ENCODE data around the gene ZSCAN23. TPM values are rescaled to one million over a fixed set of nuclear protein-coding genes. Genes with fewer than 3 reads are reported as not detected.

Gene ZSCAN23
- polyA plus RNA-seq, 1 of the 3 experiments (the other 2 are of a cell fraction) = 2.1 TPM

- Histone ChIP-seq H3K27me3 (ENCODE audit: insufficient read depth) (peaks cover 8% of the 10 kb centered on the region; the same call in 1 of the 2 replicates), H4K20me1 (ENCODE audit: insufficient read depth) (no peaks in the 10 kb centered on the region), H3K9ac (no peak overlapping the region), H3K9me3 (no peaks in the 10 kb centered on the region), H3K4me2 (no peak overlapping the region), H3K4me3 (ENCODE audit: low read depth in 2 of 2, low read length in 1 of 2) (no peak overlapping the region), H3K27ac (ENCODE audit: low read depth in 2 of 2, low read length in 1 of 2) (no peak overlapping the region), H2AFZ (ENCODE audit: low read depth) (no peak overlapping the region), H3K79me2 (ENCODE audit: insufficient read depth) (no peaks in the 10 kb centered on the region), H3K9me2 (no peaks in the 10 kb centered on the region), H3F3A (replicated peaks; ENCODE audit: insufficient read depth) (peaks cover 5% of the 10 kb centered on the region), H3K4me1 (ENCODE audit: control insufficient read depth in 1 of 2, insufficient read depth in 2 of 2, low read depth in 1 of 2, low read length in 1 of 2) (no peaks in the 10 kb centered on the region; a peak in 2 of 4 replicates), H3K36me3 (replicated peaks in 1 of 2; ENCODE audit: control insufficient read depth in 1 of 2, insufficient read depth in 2 of 2, low read length in 1 of 2) (no peaks in the 10 kb centered on the region)
- no peak for DNase-seq
- POLR2A ChIA-PET = no interaction called here
- CTCF ChIA-PET = interaction anchor here (1.0 to 1.7 kb wide), 4 partner anchors 9 to 196 kb away, joined by 3 to 5 read pairs (median 3); no protein-coding TSS in a partner anchor
- TF ChIP-seq GABPA (IDR thresholded peaks at IDR 0.05; ENCODE audit: low read depth) (no peak), YY1 (IDR thresholded peaks at IDR 0.05; ENCODE audit: low read depth) (no peak)
- TF ChIP-seq, protein P1, sequence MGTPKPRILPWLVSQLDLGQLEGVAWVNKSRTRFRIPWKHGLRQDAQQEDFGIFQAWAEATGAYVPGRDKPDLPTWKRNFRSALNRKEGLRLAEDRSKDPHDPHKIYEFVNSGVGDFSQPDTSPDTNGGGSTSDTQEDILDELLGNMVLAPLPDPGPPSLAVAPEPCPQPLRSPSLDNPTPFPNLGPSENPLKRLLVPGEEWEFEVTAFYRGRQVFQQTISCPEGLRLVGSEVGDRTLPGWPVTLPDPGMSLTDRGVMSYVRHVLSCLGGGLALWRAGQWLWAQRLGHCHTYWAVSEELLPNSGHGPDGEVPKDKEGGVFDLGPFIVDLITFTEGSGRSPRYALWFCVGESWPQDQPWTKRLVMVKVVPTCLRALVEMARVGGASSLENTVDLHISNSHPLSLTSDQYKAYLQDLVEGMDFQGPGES (IDR thresholded peaks at IDR 0.05; ENCODE audit: low read depth, low read length) = no peak
- 14% methylated on average over 3 of the region's 3 CpGs for WGBS (ENCODE audit: low lambda C conversion rate)
Observed at GRCh38 chr6:28486988-28487742, 43.9 kb upstream of the ZSCAN23 start.

DNA sequence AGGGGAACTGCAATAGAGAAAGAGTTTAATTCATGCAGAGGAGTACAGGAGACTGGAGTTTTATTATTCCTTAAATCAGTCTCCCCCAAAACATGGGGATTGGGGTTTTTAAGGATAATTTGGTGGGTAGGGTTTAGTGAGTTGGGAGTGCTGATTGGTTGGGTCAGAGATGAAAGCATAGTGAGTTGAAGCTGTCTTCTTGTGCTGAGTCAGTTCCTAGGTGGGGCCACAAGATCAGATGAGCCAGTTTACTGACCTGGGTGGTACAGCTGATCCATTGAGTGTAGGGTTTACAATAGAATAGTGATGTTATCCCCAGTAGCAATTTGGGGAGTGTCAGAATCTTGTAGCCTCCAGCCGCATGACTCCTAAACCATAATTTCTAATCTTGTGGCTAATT lies 43.2 kb upstream of the ZSCAN23 start:
- no peak overlapping the region for H3K9ac ChIP-seq
- H3K9me2 ChIP-seq = no peaks in the 10 kb centered on the region
- peaks cover 5% of the 10 kb centered on the region for H3F3A ChIP-seq (replicated peaks; ENCODE audit: insufficient read depth)
- no peaks in the 10 kb centered on the region for H3K9me3 ChIP-seq
- peaks cover 14% of the 10 kb centered on the region; the same call in 1 of the 2 replicates for H3K27me3 ChIP-seq (ENCODE audit: insufficient read depth)
- TF ChIP-seq RAD21 (IDR thresholded peaks at IDR 0.05; ENCODE audit: low read length) = no peak
- no peak for TF ChIP-seq GATA2 (CRISPR knock-in tag; IDR thresholded peaks at IDR 0.05)
- no peak for TF ChIP-seq YY1 (IDR thresholded peaks at IDR 0.05; ENCODE audit: low read depth)
- no peak for TF ChIP-seq RFX5 (IDR thresholded peaks at IDR 0.05; ENCODE audit: low read length)
- TF ChIP-seq, protein P2, sequence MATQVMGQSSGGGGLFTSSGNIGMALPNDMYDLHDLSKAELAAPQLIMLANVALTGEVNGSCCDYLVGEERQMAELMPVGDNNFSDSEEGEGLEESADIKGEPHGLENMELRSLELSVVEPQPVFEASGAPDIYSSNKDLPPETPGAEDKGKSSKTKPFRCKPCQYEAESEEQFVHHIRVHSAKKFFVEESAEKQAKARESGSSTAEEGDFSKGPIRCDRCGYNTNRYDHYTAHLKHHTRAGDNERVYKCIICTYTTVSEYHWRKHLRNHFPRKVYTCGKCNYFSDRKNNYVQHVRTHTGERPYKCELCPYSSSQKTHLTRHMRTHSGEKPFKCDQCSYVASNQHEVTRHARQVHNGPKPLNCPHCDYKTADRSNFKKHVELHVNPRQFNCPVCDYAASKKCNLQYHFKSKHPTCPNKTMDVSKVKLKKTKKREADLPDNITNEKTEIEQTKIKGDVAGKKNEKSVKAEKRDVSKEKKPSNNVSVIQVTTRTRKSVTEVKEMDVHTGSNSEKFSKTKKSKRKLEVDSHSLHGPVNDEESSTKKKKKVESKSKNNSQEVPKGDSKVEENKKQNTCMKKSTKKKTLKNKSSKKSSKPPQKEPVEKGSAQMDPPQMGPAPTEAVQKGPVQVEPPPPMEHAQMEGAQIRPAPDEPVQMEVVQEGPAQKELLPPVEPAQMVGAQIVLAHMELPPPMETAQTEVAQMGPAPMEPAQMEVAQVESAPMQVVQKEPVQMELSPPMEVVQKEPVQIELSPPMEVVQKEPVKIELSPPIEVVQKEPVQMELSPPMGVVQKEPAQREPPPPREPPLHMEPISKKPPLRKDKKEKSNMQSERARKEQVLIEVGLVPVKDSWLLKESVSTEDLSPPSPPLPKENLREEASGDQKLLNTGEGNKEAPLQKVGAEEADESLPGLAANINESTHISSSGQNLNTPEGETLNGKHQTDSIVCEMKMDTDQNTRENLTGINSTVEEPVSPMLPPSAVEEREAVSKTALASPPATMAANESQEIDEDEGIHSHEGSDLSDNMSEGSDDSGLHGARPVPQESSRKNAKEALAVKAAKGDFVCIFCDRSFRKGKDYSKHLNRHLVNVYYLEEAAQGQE (IDR thresholded peaks at IDR 0.05; ENCODE audit: low read depth, low read length) = no peak
- TF ChIP-seq JUND (IDR thresholded peaks at IDR 0.05) = no peak
- no peak for TF ChIP-seq EP300 (IDR thresholded peaks at IDR 0.05; ENCODE audit: borderline replicate concordance in 1 of 2, low read depth in 1 of 2, low read length in 1 of 2)
- TF ChIP-seq FOXJ3 (CRISPR knock-in tag; IDR thresholded peaks at IDR 0.05) = no peak
- TF ChIP-seq NRF1 (IDR thresholded peaks at IDR 0.05; ENCODE audit: low read depth, low read length) = no peak
- TF ChIP-seq TEAD4 (IDR thresholded peaks at IDR 0.05; ENCODE audit: borderline replicate concordance, insufficient read depth) = no peak
- TF ChIP-seq MEF2A (IDR thresholded peaks at IDR 0.05; ENCODE audit: borderline replicate concordance, low read depth) = no peak
- no peak for TF ChIP-seq RCOR1 (IDR thresholded peaks at IDR 0.05; ENCODE audit: low read length)
- TF ChIP-seq FOSL2 (IDR thresholded peaks at IDR 0.05; ENCODE audit: borderline replicate concordance, low read depth) = no peak
- no peak for TF ChIP-seq PBX3 (IDR thresholded peaks at IDR 0.05)
- no peak for TF ChIP-seq TCF12 (IDR thresholded peaks at IDR 0.05)
- TF ChIP-seq SIN3A (IDR thresholded peaks at IDR 0.05; ENCODE audit: borderline replicate concordance, low read depth, low read length) = no peak
- no peak overlapping the region for H2AFZ ChIP-seq (ENCODE audit: low read depth)
- no peaks in the 10 kb centered on the region for H3K36me3 ChIP-seq (replicated peaks in 1 of 2; ENCODE audit: control insufficient read depth in 1 of 2, insufficient read depth in 2 of 2, low read length in 1 of 2)
- H3K27ac ChIP-seq (ENCODE audit: low read depth in 2 of 2, low read length in 1 of 2) = no peak overlapping the region
- no peaks in the 10 kb centered on the region for H4K20me1 ChIP-seq (ENCODE audit: insufficient read depth)
- no peaks in the 10 kb centered on the region for H3K79me2 ChIP-seq (ENCODE audit: insufficient read depth)
- H3K4me1 ChIP-seq (ENCODE audit: control insufficient read depth in 1 of 2, insufficient read depth in 2 of 2, low read depth in 1 of 2, low read length in 1 of 2) = no peaks in the 10 kb centered on the region; a peak in 2 of 4 replicates
- H3K4me2 ChIP-seq = no peak overlapping the region
- no peak overlapping the region for H3K4me3 ChIP-seq (ENCODE audit: low read depth in 2 of 2, low read length in 1 of 2)
- POLR2A ChIA-PET = no interaction called here
- DNase-seq = no peak
- CTCF ChIA-PET = interaction anchor here (1.2 to 1.7 kb wide), 3 partner anchors 10 to 197 kb away, joined by 3 to 5 read pairs (median 3); no protein-coding TSS in a partner anchor
- WGBS (ENCODE audit: low lambda C conversion rate) = 80% methylated on average over 1 of the region's 1 CpG

Data from SK-N-SH (cell line).